ENCODE measurements around the gene RPP25L. TPM values are rescaled to one million over a fixed set of nuclear protein-coding genes. Genes with fewer than 3 reads are reported as not detected.

RPP25L gene
- total RNA-seq, 1 experiment from 2014 or later = 17.2 TPM

- no peak overlapping the region for H2BK15ac ChIP-seq (ENCODE audit: low read depth, low read length)
- H3K79me1 ChIP-seq (ENCODE audit: insufficient read depth, low read depth, low read length, poor library complexity, severe bottlenecking) = no peaks in the 10 kb centered on the region
- Mint-ChIP-seq H3K4me1 (peaks cover 7 to 20% of the 10 kb centered on the region in 2 experiments), H3K27ac (peak overlapping the region in 1 of 3 experiments; percentile 61; a peak in 2 of 7 replicates), H3K27me3 (ENCODE audit: low read depth) (peaks cover 2% of the 10 kb centered on the region), H3K4me3 (peak overlapping the region; percentile 88 to 95), H3K36me3 (ENCODE audit: insufficient read depth in 1 of 3, low read depth in 3 of 3) (0 out of 7 replicates have a peak, but pooled peaks cover 0 to 1% (median 0%) of the 10 kb centered on the region in 3 experiments), H3K9me3 (no peaks in the 10 kb centered on the region)
- H3K56ac ChIP-seq (ENCODE audit: insufficient read length, low read depth, low read length) = no peak overlapping the region
- H2AFZ ChIP-seq (ENCODE audit: low read length) = no peak overlapping the region
- H3K9me3 ChIP-seq (ENCODE audit: control insufficient read depth, low read depth, low read length) = no peaks in the 10 kb centered on the region
- no peak overlapping the region for H3K23ac ChIP-seq (ENCODE audit: insufficient read length, low read depth, low read length)
- H2BK20ac ChIP-seq (ENCODE audit: low read depth, low read length, poor library complexity, severe bottlenecking) = no peak overlapping the region
- no peak overlapping the region for H2BK120ac ChIP-seq (ENCODE audit: low read depth, low read length, poor library complexity, severe bottlenecking)
- no peaks in the 10 kb centered on the region for H3K27me3 ChIP-seq (ENCODE audit: insufficient read depth, low read length)
- H3T11ph ChIP-seq (ENCODE audit: low read length) = no peak overlapping the region
- H2AK5ac ChIP-seq (ENCODE audit: insufficient read length, low read length) = no peak overlapping the region
- peak overlapping the region; percentile 48 for H3K18ac ChIP-seq (ENCODE audit: insufficient read length, low read depth, low read length)
- H3K4ac ChIP-seq (ENCODE audit: low read depth, low read length) = no peak overlapping the region
- no peak overlapping the region for H3K14ac ChIP-seq (ENCODE audit: insufficient read depth, low read length)
- no peak overlapping the region for H4K91ac ChIP-seq (ENCODE audit: insufficient read length, low read depth, low read length)
- peaks cover 14% of the 10 kb centered on the region for H3K23me2 ChIP-seq (ENCODE audit: insufficient read length, low read depth, low read length, poor library complexity, severe bottlenecking)
- no peak overlapping the region for H4K8ac ChIP-seq (replicated peaks; ENCODE audit: insufficient read length, low read depth, low read length)
- no CpG with 5 or more reads among the region's 15 CpGs for WGBS (ENCODE audit: extremely low coverage, insufficient read length, low lambda C conversion rate)
- peak overlapping the region; percentile 30 for H3K9ac ChIP-seq (ENCODE audit: extremely low read depth, insufficient read length, low read length)
- no peaks in the 10 kb centered on the region for H4K20me1 ChIP-seq (ENCODE audit: control insufficient read depth, insufficient read depth, insufficient read length)
- no peak overlapping the region for H2BK12ac ChIP-seq (ENCODE audit: insufficient read length, low read depth, low read length)
- H4K5ac ChIP-seq (ENCODE audit: insufficient read length, low read depth, low read length) = no peak overlapping the region
- H3K4me1 ChIP-seq (ENCODE audit: insufficient read depth, low read length) = no peaks in the 10 kb centered on the region; the same call in 1 of the 2 replicates
- no peak overlapping the region for H2BK5ac ChIP-seq (ENCODE audit: insufficient read length, low read length)
- H3K27ac ChIP-seq (ENCODE audit: insufficient read length, low read depth, low read length) = no peak overlapping the region
- H3K79me2 ChIP-seq (ENCODE audit: insufficient read depth, low read length) = no peaks in the 10 kb centered on the region
- H3K4me2 ChIP-seq (ENCODE audit: insufficient read depth, insufficient read length, low read length) = peak overlapping the region; percentile 86
- peak; percentile 86 for DNase-seq
- TF ChIP-seq CTCF (conservative IDR thresholded peaks at IDR 0.05) = peak; percentile 92
These were observed 992 bp upstream of the RPP25L start for GRCh38 chr9:34612788-34613390.
